ENCODE results near the gene PARP15.

Gene PARP15

DNA sequence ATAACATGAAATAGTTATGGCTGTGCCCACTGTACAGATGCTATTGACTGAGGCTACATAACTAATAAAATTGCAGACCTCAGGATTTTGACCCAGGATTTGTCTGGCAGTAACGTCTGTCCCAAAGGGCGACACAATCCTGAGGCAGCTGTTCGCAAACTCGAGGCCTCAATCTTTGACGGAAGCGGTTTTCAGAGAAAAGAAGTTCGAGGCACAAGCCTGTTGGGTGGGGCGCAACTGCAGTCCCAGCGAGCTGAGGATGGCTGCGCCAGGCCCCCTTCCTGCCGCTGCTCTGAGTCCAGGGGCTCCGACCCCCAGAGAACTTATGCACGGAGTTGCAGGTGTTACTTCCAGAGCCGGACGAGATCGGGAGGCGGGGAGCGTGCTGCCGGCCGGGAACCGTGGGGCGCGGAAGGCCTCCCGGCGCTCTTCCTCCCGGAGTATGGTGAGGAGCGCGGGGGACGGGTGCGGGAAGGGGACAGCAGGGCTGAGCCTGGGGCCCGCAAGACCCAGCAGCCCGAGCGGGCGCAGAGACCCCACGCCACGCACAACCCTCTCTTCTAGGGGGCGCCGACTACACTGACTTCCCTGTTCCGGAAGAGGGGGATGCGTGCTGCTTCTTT, at the start of gene PARP15:
PARP15 (plus strand) TSS at position 242 of the 623 bp plus-strand sequence; CDS start at position 260, 18 bp downstream.
- Histone ChIP-seq H3K27ac (ENCODE audit: low read length) (no peak within 1 kb of the TSS), H3K4me3 (ENCODE audit: low read length) (peak within 1 kb of the TSS; percentile 64; the same call in 1 of the 2 replicates), H3K4me1 (ENCODE audit: control insufficient read depth, insufficient read depth, low read length) (no peaks in the 10 kb centered on the region; the same call in 1 of the 2 replicates), H3K36me3 (ENCODE audit: control insufficient read depth, insufficient read depth, low read length) (no peaks in the 10 kb centered on the region), H3K27me3 (ENCODE audit: control insufficient read depth, insufficient read depth, low read length) (no peaks in the 10 kb centered on the region), H3K9me3 (ENCODE audit: control insufficient read depth, insufficient read depth, low read length) (peaks cover 3% of the 10 kb centered on the region; the same call in 1 of the 2 replicates)
- DNase-seq (ENCODE audit: low read depth, low spot score) = no peak
- WGBS (ENCODE audit: insufficient coverage, insufficient read length) = no CpG with 5 or more reads among the region's 40 CpGs

DNA sequence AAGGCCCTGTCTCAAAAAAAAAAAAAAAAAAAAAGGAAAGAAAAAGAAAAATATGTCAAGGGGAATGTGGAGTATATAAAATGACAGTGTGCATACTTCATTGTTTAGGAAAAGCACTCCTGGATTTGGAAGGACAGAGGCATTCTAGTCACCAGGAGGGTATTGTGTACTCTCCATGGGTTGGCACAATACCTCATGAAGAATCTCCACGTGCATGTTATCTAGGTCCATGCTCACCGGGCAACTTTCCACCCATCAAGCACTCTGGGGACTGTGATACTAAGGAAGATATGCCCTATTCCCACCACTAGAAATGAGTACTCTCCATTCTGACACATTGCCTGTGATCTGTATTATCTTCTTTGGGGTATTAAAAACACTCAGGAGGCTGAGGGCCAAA, 47.3 kb upstream of the PARP15 start:
- Histone ChIP-seq H3K36me3 (ENCODE audit: control insufficient read depth, insufficient read depth, low read length) (no peaks in the 10 kb centered on the region), H3K27ac (ENCODE audit: low read length) (no peak overlapping the region), H3K9me3 (ENCODE audit: control insufficient read depth, insufficient read depth, low read length) (no peaks in the 10 kb centered on the region), H3K4me3 (ENCODE audit: low read length) (no peak overlapping the region), H3K4me1 (ENCODE audit: control insufficient read depth, insufficient read depth, low read length) (no peaks in the 10 kb centered on the region), H3K27me3 (ENCODE audit: control insufficient read depth, insufficient read depth, low read length) (no peaks in the 10 kb centered on the region)
- DNase-seq (ENCODE audit: low read depth, low spot score) = no peak
- WGBS (ENCODE audit: insufficient coverage, insufficient read length) = no CpG with 5 or more reads among the region's 2 CpGs

DNA sequence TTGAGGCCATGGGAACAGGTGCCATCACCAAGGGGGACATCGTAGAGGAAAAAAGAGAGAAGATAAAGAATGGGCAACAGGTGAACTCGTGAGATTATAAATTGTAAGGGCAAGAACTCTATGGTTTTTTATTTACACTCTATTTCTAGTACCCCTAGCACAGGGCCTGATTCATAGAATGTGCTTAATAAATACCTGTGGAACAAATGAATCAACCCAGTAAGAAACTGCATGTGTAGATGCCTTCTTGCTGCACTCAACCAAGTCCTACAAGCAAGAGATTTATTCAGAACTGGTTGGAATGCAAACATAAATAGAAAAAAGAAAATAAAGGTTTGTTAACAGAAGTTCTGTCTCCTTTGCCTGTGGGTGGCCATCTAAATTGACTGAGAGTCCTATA, 44.0 kb upstream of the PARP15 start:
- WGBS (ENCODE audit: insufficient coverage, insufficient read length) = no CpG with 5 or more reads among the region's 2 CpGs
- Histone ChIP-seq H3K4me3 (ENCODE audit: low read length) (no peak overlapping the region), H3K9me3 (ENCODE audit: control insufficient read depth, insufficient read depth, low read length) (no peaks in the 10 kb centered on the region), H3K36me3 (ENCODE audit: control insufficient read depth, insufficient read depth, low read length) (no peaks in the 10 kb centered on the region), H3K4me1 (ENCODE audit: control insufficient read depth, insufficient read depth, low read length) (no peaks in the 10 kb centered on the region), H3K27ac (ENCODE audit: low read length) (no peak overlapping the region), H3K27me3 (ENCODE audit: control insufficient read depth, insufficient read depth, low read length) (no peaks in the 10 kb centered on the region)
- DNase-seq (ENCODE audit: low read depth, low spot score) = no peak

DNA sequence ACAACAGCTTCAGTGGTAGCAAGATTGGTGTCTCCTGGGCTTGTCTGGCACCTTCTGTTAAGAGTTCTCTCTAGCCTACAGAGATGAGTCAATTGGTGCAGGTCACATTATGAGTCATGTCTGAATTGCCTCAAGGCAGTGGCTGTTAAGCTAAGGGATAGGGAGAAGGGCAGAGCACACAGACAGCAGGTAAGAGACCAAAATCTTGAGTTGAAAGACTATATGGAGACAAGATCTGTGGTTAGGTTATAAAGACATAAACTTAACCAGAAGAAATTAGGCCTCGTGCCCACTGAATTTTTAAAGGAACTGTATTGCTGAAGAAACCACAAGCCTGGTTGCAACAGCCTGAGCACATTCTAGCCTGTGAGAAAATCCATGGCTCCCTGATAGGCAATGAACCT, 43.5 kb upstream of the PARP15 start:
- Histone ChIP-seq H3K9me3 (ENCODE audit: control insufficient read depth, insufficient read depth, low read length) (no peaks in the 10 kb centered on the region), H3K4me3 (ENCODE audit: low read length) (no peak overlapping the region), H3K36me3 (ENCODE audit: control insufficient read depth, insufficient read depth, low read length) (no peaks in the 10 kb centered on the region), H3K27me3 (ENCODE audit: control insufficient read depth, insufficient read depth, low read length) (no peaks in the 10 kb centered on the region), H3K27ac (ENCODE audit: low read length) (no peak overlapping the region), H3K4me1 (ENCODE audit: control insufficient read depth, insufficient read depth, low read length) (no peaks in the 10 kb centered on the region)
- no CpG with 5 or more reads among the region's 1 CpG for WGBS (ENCODE audit: insufficient coverage, insufficient read length)
- DNase-seq (ENCODE audit: low read depth, low spot score) = no peak

DNA sequence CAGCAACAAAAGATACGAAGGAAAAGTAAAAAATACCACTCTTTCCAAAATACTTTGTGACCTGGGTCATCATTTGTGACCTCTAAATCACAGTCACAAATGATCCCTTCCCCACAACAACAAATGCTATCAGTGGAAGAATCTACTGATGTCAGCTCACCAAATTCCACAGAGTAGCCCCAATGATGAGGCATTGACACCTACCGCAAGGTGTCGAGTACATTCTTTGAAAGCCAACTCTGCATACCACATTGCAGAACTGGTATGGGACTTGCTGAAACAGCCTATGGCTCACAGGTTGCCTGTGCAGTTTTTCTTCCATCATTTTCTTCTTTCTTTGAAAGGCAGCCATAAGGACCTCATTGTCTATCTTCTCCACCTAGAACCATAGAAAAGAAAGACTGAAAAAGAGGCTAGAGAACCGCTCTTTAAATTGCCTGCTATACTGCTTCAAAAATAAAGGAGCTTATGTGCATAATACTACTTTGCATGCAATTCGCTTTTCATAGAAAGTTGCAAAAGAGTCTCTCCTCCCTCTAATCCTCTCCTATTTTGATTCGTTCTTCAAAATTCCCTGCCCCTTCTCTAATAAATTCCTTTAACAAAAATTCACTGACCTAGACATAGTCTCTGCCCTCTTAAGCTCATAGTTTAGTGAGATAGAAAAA, 41.4 kb upstream of the PARP15 start:
- Histone ChIP-seq H3K36me3 (ENCODE audit: control insufficient read depth, insufficient read depth, low read length) (no peaks in the 10 kb centered on the region), H3K9me3 (ENCODE audit: control insufficient read depth, insufficient read depth, low read length) (no peaks in the 10 kb centered on the region), H3K27me3 (ENCODE audit: control insufficient read depth, insufficient read depth, low read length) (no peaks in the 10 kb centered on the region), H3K4me3 (ENCODE audit: low read length) (no peak overlapping the region), H3K27ac (ENCODE audit: low read length) (no peak overlapping the region), H3K4me1 (ENCODE audit: control insufficient read depth, insufficient read depth, low read length) (no peaks in the 10 kb centered on the region)
- no CpG with 5 or more reads among the region's 6 CpGs for WGBS (ENCODE audit: insufficient coverage, insufficient read length)
- DNase-seq (ENCODE audit: low read depth, low spot score) = no peak

DNA sequence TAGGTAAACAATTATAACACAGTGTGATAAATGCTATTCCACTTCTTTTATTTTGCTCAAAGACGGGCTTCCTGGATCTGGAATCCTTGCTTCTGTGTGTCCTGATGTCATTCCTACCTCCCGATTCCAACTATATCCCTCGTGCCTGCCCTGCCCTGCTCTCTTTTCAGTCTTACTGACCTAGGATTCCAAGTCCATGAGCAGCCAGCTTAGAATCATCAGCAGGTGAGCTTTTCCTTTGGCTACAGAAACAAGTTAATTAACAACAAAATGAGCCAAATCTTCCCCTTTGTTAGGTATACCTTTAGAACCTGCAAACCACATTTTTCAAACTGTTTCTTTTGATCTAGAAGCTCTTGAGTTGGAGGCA, 40.8 kb upstream of the PARP15 start:
- no CpG with 5 or more reads among the region's 3 CpGs for WGBS (ENCODE audit: insufficient coverage, insufficient read length)
- no peak for DNase-seq (ENCODE audit: low read depth, low spot score)
- Histone ChIP-seq H3K4me1 (ENCODE audit: control insufficient read depth, insufficient read depth, low read length) (no peaks in the 10 kb centered on the region), H3K36me3 (ENCODE audit: control insufficient read depth, insufficient read depth, low read length) (no peaks in the 10 kb centered on the region), H3K4me3 (ENCODE audit: low read length) (no peak overlapping the region), H3K27ac (ENCODE audit: low read length) (no peak overlapping the region), H3K9me3 (ENCODE audit: control insufficient read depth, insufficient read depth, low read length) (no peaks in the 10 kb centered on the region), H3K27me3 (ENCODE audit: control insufficient read depth, insufficient read depth, low read length) (no peaks in the 10 kb centered on the region)

DNA sequence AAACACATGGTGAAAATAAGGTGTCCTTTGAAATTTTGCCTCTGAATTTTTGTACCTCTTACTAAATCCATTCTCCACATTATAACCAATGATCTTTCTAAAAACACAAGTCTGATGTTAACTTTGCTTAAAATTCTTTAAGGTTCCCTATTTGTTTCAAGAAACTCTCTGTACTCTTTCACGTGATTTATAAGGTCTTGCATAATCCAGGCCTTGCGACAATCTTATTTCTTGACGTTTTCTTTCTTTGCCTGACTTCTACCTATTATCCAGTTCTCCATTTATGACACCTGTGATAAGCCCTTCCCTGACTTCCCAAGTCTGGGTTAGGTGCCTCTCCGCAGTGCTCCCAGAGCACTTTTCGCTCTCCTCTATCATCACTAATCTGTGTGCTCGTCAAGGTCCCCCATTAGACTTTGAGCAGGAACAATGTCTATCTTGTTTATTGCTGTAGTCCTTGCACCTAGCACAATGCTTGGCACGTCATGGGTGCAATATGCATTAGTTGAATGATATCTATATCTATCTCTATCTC, 38.4 kb upstream of the PARP15 start:
- no peaks in the 10 kb centered on the region for H3K4me1 ChIP-seq (ENCODE audit: control insufficient read depth, insufficient read depth, low read length)
- H3K27ac ChIP-seq (ENCODE audit: low read length) = no peak overlapping the region
- no peaks in the 10 kb centered on the region for H3K27me3 ChIP-seq (ENCODE audit: control insufficient read depth, insufficient read depth, low read length)
- WGBS (ENCODE audit: insufficient coverage, insufficient read length) = no CpG with 5 or more reads among the region's 7 CpGs
- no peak for DNase-seq (ENCODE audit: low read depth, low spot score)
- H3K36me3 ChIP-seq (ENCODE audit: control insufficient read depth, insufficient read depth, low read length) = no peaks in the 10 kb centered on the region
- no peaks in the 10 kb centered on the region for H3K9me3 ChIP-seq (ENCODE audit: control insufficient read depth, insufficient read depth, low read length)
- no peak overlapping the region for H3K4me3 ChIP-seq (ENCODE audit: low read length)

DNA sequence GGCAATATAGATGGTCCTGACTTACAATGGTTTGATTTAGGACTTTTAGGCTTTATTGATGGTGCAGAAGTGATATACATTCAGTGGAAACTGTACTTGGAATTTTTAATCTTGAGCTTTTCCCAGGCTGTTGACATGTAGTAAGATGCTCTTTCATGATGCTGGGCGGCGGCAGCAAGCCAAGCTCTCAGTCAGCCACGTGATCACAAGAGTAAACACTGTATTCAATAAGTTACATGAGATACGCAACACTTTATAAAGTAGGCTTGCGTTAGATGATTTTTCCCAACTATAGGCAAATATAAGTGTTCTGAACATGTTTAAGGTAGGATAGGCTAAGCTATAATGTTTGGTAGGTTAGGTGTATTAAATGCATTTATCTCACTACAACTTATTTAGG, 31.3 kb upstream of the PARP15 start:
- Histone ChIP-seq H3K27ac (ENCODE audit: low read length) (no peak overlapping the region), H3K4me3 (ENCODE audit: low read length) (no peak overlapping the region), H3K27me3 (ENCODE audit: control insufficient read depth, insufficient read depth, low read length) (no peaks in the 10 kb centered on the region), H3K4me1 (ENCODE audit: control insufficient read depth, insufficient read depth, low read length) (no peaks in the 10 kb centered on the region), H3K9me3 (ENCODE audit: control insufficient read depth, insufficient read depth, low read length) (no peaks in the 10 kb centered on the region), H3K36me3 (ENCODE audit: control insufficient read depth, insufficient read depth, low read length) (no peaks in the 10 kb centered on the region)
- no CpG with 5 or more reads among the region's 5 CpGs for WGBS (ENCODE audit: insufficient coverage, insufficient read length)
- DNase-seq (ENCODE audit: low read depth, low spot score) = no peak

DNA sequence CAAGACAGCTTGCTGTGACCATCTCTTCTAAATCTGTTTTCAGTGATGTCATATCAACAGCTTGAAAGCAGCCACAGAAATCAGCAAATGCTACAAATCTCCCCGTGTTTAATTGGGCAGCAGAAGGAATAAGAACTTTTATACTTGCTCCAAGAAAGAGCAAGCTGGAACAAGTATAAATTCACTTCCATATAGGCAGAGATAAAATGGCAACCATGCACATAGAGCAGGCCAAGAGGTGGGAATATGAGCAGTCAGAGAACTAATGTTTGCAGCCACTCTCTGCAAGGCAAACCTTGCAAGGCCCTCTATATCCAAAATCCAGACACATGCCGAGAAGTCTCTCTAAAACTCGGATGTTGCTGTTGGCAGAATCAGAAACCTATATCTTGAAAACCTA, 29.4 kb upstream of the PARP15 start:
- H3K9me3 ChIP-seq (ENCODE audit: control insufficient read depth, insufficient read depth, low read length) = no peaks in the 10 kb centered on the region
- no peaks in the 10 kb centered on the region for H3K4me1 ChIP-seq (ENCODE audit: control insufficient read depth, insufficient read depth, low read length)
- H3K36me3 ChIP-seq (ENCODE audit: control insufficient read depth, insufficient read depth, low read length) = no peaks in the 10 kb centered on the region
- WGBS (ENCODE audit: insufficient coverage, insufficient read length) = no CpG with 5 or more reads among the region's 3 CpGs
- DNase-seq (ENCODE audit: low read depth, low spot score) = no peak
- no peaks in the 10 kb centered on the region for H3K27me3 ChIP-seq (ENCODE audit: control insufficient read depth, insufficient read depth, low read length)
- no peak overlapping the region for H3K4me3 ChIP-seq (ENCODE audit: low read length)
- H3K27ac ChIP-seq (ENCODE audit: low read length) = no peak overlapping the region

DNA sequence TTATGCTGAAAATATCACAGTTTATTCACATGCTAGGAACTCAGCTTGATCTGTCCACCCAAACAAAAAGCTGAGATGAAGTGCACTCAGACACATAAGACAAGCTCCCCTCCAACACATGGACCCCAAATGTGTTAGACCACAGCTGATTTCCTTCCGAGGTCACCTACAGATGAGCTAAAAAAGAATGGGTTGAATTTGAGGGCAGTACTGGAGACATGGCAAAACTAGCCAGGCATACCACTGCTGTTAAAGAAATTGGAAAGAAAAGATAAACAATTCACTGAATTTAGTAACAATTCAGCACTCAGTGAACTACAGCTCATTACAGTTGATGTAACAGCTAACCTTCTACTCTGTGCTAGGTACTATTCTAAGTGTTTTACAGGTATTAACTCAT, 28.8 kb upstream of the PARP15 start:
- Histone ChIP-seq H3K4me3 (ENCODE audit: low read length) (no peak overlapping the region), H3K36me3 (ENCODE audit: control insufficient read depth, insufficient read depth, low read length) (no peaks in the 10 kb centered on the region), H3K27ac (ENCODE audit: low read length) (no peak overlapping the region), H3K4me1 (ENCODE audit: control insufficient read depth, insufficient read depth, low read length) (no peaks in the 10 kb centered on the region), H3K27me3 (ENCODE audit: control insufficient read depth, insufficient read depth, low read length) (no peaks in the 10 kb centered on the region), H3K9me3 (ENCODE audit: control insufficient read depth, insufficient read depth, low read length) (no peaks in the 10 kb centered on the region)
- DNase-seq (ENCODE audit: low read depth, low spot score) = no peak
- WGBS (ENCODE audit: insufficient coverage, insufficient read length) = no CpG with 5 or more reads among the region's 1 CpG

DNA sequence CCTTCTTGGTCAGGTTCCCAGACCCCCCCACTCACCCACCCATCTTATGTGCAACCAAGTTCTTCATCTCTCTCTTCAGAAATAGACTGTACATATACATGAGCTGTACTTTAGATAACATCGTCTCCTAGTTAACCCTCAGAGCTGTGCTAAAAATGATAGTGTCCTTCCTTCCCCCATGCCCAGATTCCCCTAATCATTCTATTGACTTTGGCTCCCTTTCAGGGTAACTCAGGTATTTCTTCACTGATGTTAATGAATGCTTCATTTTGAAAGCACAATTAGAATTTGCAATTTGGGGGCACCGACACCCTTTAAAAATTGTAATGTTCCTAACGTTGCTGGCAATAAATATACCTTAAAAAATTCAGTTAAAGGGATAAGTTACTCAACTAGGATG, 24.3 kb upstream of the PARP15 start:
- H3K9me3 ChIP-seq (ENCODE audit: control insufficient read depth, insufficient read depth, low read length) = no peaks in the 10 kb centered on the region
- WGBS (ENCODE audit: insufficient coverage, insufficient read length) = no CpG with 5 or more reads among the region's 3 CpGs
- no peak overlapping the region for H3K4me3 ChIP-seq (ENCODE audit: low read length)
- H3K36me3 ChIP-seq (ENCODE audit: control insufficient read depth, insufficient read depth, low read length) = no peaks in the 10 kb centered on the region
- H3K27me3 ChIP-seq (ENCODE audit: control insufficient read depth, insufficient read depth, low read length) = no peaks in the 10 kb centered on the region
- no peak for DNase-seq (ENCODE audit: low read depth, low spot score)
- no peak overlapping the region for H3K27ac ChIP-seq (ENCODE audit: low read length)
- H3K4me1 ChIP-seq (ENCODE audit: control insufficient read depth, insufficient read depth, low read length) = no peaks in the 10 kb centered on the region
